Measurements from ENCODE around the gene CREB3L2. TPM values are rescaled to one million over a fixed set of nuclear protein-coding genes. Genes with fewer than 3 reads are reported as not detected.
A peak's percentile ranks its signal among the peaks of the same experiment; 100 is the strongest.

Gene CREB3L2
- total RNA-seq, 2 donors from 2014 or later: 45.8 to 46.0 TPM

- H3K27ac ChIP-seq: peak overlapping the region; percentile 29
- H3K9ac ChIP-seq (ENCODE audit: low read depth in 2 of 2, low read length in 2 of 2): no peak overlapping the region
- no peak overlapping the region for H3K4me3 ChIP-seq
- TF ChIP-seq CTCF (IDR thresholded peaks at IDR 0.05): no peak
- H3K36me3 ChIP-seq: no peaks in the 10 kb centered on the region
- intact Hi-C loops (cut with DNase I): no loop called here
- DNase-seq: no peak
- H3K27me3 ChIP-seq: no peaks in the 10 kb centered on the region
- peaks cover 3% of the 10 kb centered on the region for H3K4me1 ChIP-seq
- no peaks in the 10 kb centered on the region for H3K9me3 ChIP-seq
Observed at GRCh38 chr7:137994216-137994615, 7.7 kb downstream of the CREB3L2 start.

- no peak for TF ChIP-seq CTCF (IDR thresholded peaks at IDR 0.05)
- H3K9ac ChIP-seq (ENCODE audit: low read depth in 2 of 2, low read length in 2 of 2): no peak overlapping the region
- H3K4me1 ChIP-seq: peaks cover 3% of the 10 kb centered on the region
Observed at GRCh38 chr7:137993395-137993743, 8.5 kb downstream of the CREB3L2 start.

GRCh38 chr7:137992550-137993394, 9.1 kb downstream of the CREB3L2 start:
- H3K9me3 ChIP-seq: no peaks in the 10 kb centered on the region
- H3K36me3 ChIP-seq: no peaks in the 10 kb centered on the region
- no peak for DNase-seq
- peak overlapping the region; percentile 30 for H3K27ac ChIP-seq
- intact Hi-C loops (cut with DNase I): no loop called here
- peaks cover 3% of the 10 kb centered on the region for H3K4me1 ChIP-seq
- H3K9ac ChIP-seq (ENCODE audit: low read depth in 2 of 2, low read length in 2 of 2): no peak overlapping the region
- H3K4me3 ChIP-seq: no peak overlapping the region
- no peaks in the 10 kb centered on the region for H3K27me3 ChIP-seq
- TF ChIP-seq CTCF (IDR thresholded peaks at IDR 0.05): no peak

More at GRCh38 chr7:137993395-137993743, 8.5 kb downstream of the CREB3L2 start:
- DNase-seq: no peak
- H3K4me3 ChIP-seq: no peak overlapping the region
- intact Hi-C loops (cut with DNase I): no loop called here
- H3K27ac ChIP-seq: peak overlapping the region; percentile 30
- H3K9me3 ChIP-seq: no peaks in the 10 kb centered on the region
- H3K36me3 ChIP-seq: no peaks in the 10 kb centered on the region
- H3K27me3 ChIP-seq: no peaks in the 10 kb centered on the region

GRCh38 chr7:137992104-137992549, 9.8 kb downstream of the CREB3L2 start:
- H3K4me1 ChIP-seq: peaks cover 3% of the 10 kb centered on the region
- intact Hi-C loops (cut with DNase I): no loop called here
- H3K4me3 ChIP-seq: no peak overlapping the region
- TF ChIP-seq CTCF (IDR thresholded peaks at IDR 0.05): no peak
- H3K9me3 ChIP-seq: no peaks in the 10 kb centered on the region
- no peaks in the 10 kb centered on the region for H3K27me3 ChIP-seq
- no peaks in the 10 kb centered on the region for H3K36me3 ChIP-seq
- H3K9ac ChIP-seq (ENCODE audit: low read depth in 2 of 2, low read length in 2 of 2): no peak overlapping the region
- H3K27ac ChIP-seq: peak overlapping the region; percentile 30
- no peak for DNase-seq

- no peak for TF ChIP-seq CTCF (IDR thresholded peaks at IDR 0.05)
- no peaks in the 10 kb centered on the region for H3K27me3 ChIP-seq
- H3K9me3 ChIP-seq: no peaks in the 10 kb centered on the region
- H3K27ac ChIP-seq: peak overlapping the region; percentile 54
- intact Hi-C loops (cut with DNase I): no loop called here
- H3K36me3 ChIP-seq: no peaks in the 10 kb centered on the region
- peaks cover 4% of the 10 kb centered on the region for H3K4me1 ChIP-seq
- no peak overlapping the region for H3K4me3 ChIP-seq
- DNase-seq: no peak
- no peak overlapping the region for H3K9ac ChIP-seq (ENCODE audit: low read depth in 2 of 2, low read length in 2 of 2)
Observed at GRCh38 chr7:137990251-137990941, 11.5 kb downstream of the CREB3L2 start.

All from colonic mucosa (tissue), 4 donors.